ENCODE results near the gene TTLL5. TPM values are rescaled to one million over a fixed set of nuclear protein-coding genes. Genes with fewer than 3 reads are reported as not detected.

Gene TTLL5
- total RNA-seq, 3 donors from 2014 or later (not counting 1 experiment from before 2014, with no cell fraction given): 27.1 to 34.3 (median 32.5) TPM

- no peaks in the 10 kb centered on the region for H3K9me3 ChIP-seq (ENCODE audit: control insufficient read depth, insufficient read depth, low read length)
- no peak overlapping the region for H3K27ac Mint-ChIP-seq
- H3K27me3 Mint-ChIP-seq (ENCODE audit: low read depth in 2 of 2): no peaks in the 10 kb centered on the region
- WGBS (ENCODE audit: insufficient coverage): 96% methylated on average over 3 of the region's 3 CpGs
- H3K36me3 ChIP-seq (ENCODE audit: control insufficient read depth, insufficient read depth, low read length): no peaks in the 10 kb centered on the region
- H3K27ac ChIP-seq (ENCODE audit: low read length): no peak overlapping the region
- H3K9me3 Mint-ChIP-seq: no peaks in the 10 kb centered on the region
- H3K4me3 Mint-ChIP-seq: no peak overlapping the region
- no peaks in the 10 kb centered on the region for H3K27me3 ChIP-seq (ENCODE audit: control insufficient read depth, insufficient read depth, low read length)
- H3K4me1 ChIP-seq (ENCODE audit: control insufficient read depth, insufficient read depth, low read length): no peaks in the 10 kb centered on the region
- TF ChIP-seq, protein P1, sequence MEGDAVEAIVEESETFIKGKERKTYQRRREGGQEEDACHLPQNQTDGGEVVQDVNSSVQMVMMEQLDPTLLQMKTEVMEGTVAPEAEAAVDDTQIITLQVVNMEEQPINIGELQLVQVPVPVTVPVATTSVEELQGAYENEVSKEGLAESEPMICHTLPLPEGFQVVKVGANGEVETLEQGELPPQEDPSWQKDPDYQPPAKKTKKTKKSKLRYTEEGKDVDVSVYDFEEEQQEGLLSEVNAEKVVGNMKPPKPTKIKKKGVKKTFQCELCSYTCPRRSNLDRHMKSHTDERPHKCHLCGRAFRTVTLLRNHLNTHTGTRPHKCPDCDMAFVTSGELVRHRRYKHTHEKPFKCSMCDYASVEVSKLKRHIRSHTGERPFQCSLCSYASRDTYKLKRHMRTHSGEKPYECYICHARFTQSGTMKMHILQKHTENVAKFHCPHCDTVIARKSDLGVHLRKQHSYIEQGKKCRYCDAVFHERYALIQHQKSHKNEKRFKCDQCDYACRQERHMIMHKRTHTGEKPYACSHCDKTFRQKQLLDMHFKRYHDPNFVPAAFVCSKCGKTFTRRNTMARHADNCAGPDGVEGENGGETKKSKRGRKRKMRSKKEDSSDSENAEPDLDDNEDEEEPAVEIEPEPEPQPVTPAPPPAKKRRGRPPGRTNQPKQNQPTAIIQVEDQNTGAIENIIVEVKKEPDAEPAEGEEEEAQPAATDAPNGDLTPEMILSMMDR (IDR thresholded peaks at IDR 0.05): no peak
- intact Hi-C loops (cut with micrococcal nuclease): no loop called here
- ATAC-seq (no peak), DNase-seq (no peak)
- H3K4me1 Mint-ChIP-seq: peaks cover 12 to 14% of the 10 kb centered on the region in 2 donors
- H3K36me3 Mint-ChIP-seq: no peaks in the 10 kb centered on the region
- H3K4me3 ChIP-seq (ENCODE audit: low read length): no peak overlapping the region
These were observed 215.5 kb downstream of the TTLL5 start for GRCh38 chr14:75876530-75876929.

DNA sequence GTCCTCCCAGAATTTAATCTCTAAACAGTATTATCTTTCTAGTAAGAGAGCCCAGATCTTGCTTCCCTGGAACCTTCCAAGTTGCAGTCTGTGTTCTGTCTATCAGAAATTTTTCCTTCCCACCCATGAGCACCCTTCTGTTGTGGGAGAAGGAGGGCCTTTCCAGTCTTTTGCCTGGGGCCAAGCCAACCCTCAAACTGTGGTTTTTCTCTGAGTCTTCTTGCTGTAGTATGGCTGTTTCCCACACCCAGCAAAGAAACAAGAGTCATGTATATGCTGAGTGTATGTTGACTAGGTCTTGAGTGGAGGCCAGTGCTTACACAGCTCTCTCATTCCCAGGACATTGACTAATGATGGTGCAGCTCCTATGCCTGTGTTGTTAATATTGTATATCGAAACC is 216.2 kb downstream of the TTLL5 start:
- no peak for ATAC-seq
- Histone ChIP-seq H3K9me3 (ENCODE audit: control insufficient read depth, insufficient read depth, low read length) (no peaks in the 10 kb centered on the region), H3K27me3 (ENCODE audit: control insufficient read depth, insufficient read depth, low read length) (no peaks in the 10 kb centered on the region), H3K27ac (ENCODE audit: low read length) (no peak overlapping the region), H3K36me3 (ENCODE audit: control insufficient read depth, insufficient read depth, low read length) (no peaks in the 10 kb centered on the region), H3K4me1 (ENCODE audit: control insufficient read depth, insufficient read depth, low read length) (no peaks in the 10 kb centered on the region), H3K4me3 (ENCODE audit: low read length) (no peak overlapping the region)
- WGBS (ENCODE audit: insufficient coverage): no CpG with 5 or more reads among the region's 1 CpG
- TF ChIP-seq, protein P1 (IDR thresholded peaks at IDR 0.05): no peak
- H3K4me3 Mint-ChIP-seq: no peak overlapping the region
- no peak for DNase-seq
- intact Hi-C loops (cut with micrococcal nuclease): no loop called here
- no peaks in the 10 kb centered on the region for H3K36me3 Mint-ChIP-seq
- H3K27me3 Mint-ChIP-seq (ENCODE audit: low read depth in 2 of 2): no peaks in the 10 kb centered on the region
- no peak overlapping the region for H3K27ac Mint-ChIP-seq
- H3K4me1 Mint-ChIP-seq: peaks cover 12 to 14% of the 10 kb centered on the region in 2 donors
- H3K9me3 Mint-ChIP-seq: no peaks in the 10 kb centered on the region

DNA sequence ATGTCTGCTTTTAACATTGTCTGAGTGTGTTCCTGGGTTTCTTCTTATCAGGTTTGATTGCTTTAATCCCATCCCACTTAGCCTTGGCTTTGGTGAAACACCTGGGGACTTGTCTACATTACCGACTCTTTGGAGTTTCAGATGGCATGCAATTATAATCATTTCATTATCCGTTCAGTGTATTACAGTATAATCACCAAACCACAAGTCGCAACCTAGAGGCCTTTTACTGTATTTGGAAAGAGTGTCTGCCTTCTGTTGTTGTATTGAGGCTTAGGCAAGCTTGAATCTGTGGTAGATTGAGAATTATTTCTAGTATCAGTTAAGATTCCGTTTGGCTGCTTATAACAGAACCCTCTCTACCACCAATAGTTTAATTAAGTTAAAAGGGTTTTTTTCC is 216.8 kb downstream of the TTLL5 start:
- H3K27me3 ChIP-seq (ENCODE audit: control insufficient read depth, insufficient read depth, low read length): no peaks in the 10 kb centered on the region
- H3K27ac ChIP-seq (ENCODE audit: low read length): no peak overlapping the region
- TF ChIP-seq, protein P1 (IDR thresholded peaks at IDR 0.05): no peak
- H3K9me3 Mint-ChIP-seq: no peaks in the 10 kb centered on the region
- intact Hi-C loops (cut with micrococcal nuclease): no loop called here
- H3K36me3 ChIP-seq (ENCODE audit: control insufficient read depth, insufficient read depth, low read length): no peaks in the 10 kb centered on the region
- DNase-seq: no peak
- no peaks in the 10 kb centered on the region for H3K9me3 ChIP-seq (ENCODE audit: control insufficient read depth, insufficient read depth, low read length)
- no peaks in the 10 kb centered on the region for H3K4me1 ChIP-seq (ENCODE audit: control insufficient read depth, insufficient read depth, low read length)
- no peaks in the 10 kb centered on the region for H3K36me3 Mint-ChIP-seq
- peaks cover 12 to 14% of the 10 kb centered on the region in 2 donors for H3K4me1 Mint-ChIP-seq
- H3K27ac Mint-ChIP-seq: no peak overlapping the region
- no peaks in the 10 kb centered on the region for H3K27me3 Mint-ChIP-seq (ENCODE audit: low read depth in 2 of 2)
- 100% methylated on average over 1 of the region's 4 CpGs for WGBS (ENCODE audit: insufficient coverage)
- no peak overlapping the region for H3K4me3 Mint-ChIP-seq
- no peak for ATAC-seq
- no peak overlapping the region for H3K4me3 ChIP-seq (ENCODE audit: low read length)

DNA sequence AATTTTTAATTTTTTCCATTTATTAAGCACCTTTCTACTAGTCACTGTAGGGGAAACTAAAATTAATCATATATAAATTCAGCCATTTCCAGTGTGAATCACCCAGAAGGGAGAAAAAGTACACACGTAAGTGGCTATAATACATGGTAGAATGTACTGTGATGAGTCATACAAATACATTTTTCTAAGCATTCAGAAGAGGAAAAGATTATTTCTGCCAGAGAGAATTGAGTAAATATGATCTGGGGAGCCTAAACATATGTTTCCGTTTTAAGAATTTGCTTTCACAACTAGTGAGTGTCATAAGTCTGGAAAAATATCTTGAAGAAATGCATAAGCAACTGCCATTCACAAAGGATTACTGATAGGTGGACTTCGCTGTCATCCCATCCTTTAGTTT is 218.0 kb downstream of the TTLL5 start:
- Histone ChIP-seq H3K36me3 (ENCODE audit: control insufficient read depth, insufficient read depth, low read length) (peaks cover 4% of the 10 kb centered on the region), H3K4me3 (ENCODE audit: low read length) (no peak overlapping the region), H3K27ac (ENCODE audit: low read length) (no peak overlapping the region), H3K4me1 (ENCODE audit: control insufficient read depth, insufficient read depth, low read length) (no peaks in the 10 kb centered on the region), H3K27me3 (ENCODE audit: control insufficient read depth, insufficient read depth, low read length) (no peaks in the 10 kb centered on the region), H3K9me3 (ENCODE audit: control insufficient read depth, insufficient read depth, low read length) (no peaks in the 10 kb centered on the region)
- intact Hi-C loops (cut with micrococcal nuclease): no loop called here
- Mint-ChIP-seq H3K4me3 (no peak overlapping the region), H3K27me3 (ENCODE audit: low read depth in 2 of 2) (no peaks in the 10 kb centered on the region), H3K4me1 (peaks cover 12 to 14% of the 10 kb centered on the region in 2 donors), H3K9me3 (no peaks in the 10 kb centered on the region), H3K27ac (no peak overlapping the region), H3K36me3 (no peaks in the 10 kb centered on the region)
- 71% methylated on average over 2 of the region's 3 CpGs for WGBS (ENCODE audit: insufficient coverage)
- ATAC-seq (no peak), DNase-seq (no peak)
- TF ChIP-seq, protein P1 (IDR thresholded peaks at IDR 0.05): no peak

Data from natural killer cell (primary cell).